ENCODE data around the gene SLC6A6.

DNA sequence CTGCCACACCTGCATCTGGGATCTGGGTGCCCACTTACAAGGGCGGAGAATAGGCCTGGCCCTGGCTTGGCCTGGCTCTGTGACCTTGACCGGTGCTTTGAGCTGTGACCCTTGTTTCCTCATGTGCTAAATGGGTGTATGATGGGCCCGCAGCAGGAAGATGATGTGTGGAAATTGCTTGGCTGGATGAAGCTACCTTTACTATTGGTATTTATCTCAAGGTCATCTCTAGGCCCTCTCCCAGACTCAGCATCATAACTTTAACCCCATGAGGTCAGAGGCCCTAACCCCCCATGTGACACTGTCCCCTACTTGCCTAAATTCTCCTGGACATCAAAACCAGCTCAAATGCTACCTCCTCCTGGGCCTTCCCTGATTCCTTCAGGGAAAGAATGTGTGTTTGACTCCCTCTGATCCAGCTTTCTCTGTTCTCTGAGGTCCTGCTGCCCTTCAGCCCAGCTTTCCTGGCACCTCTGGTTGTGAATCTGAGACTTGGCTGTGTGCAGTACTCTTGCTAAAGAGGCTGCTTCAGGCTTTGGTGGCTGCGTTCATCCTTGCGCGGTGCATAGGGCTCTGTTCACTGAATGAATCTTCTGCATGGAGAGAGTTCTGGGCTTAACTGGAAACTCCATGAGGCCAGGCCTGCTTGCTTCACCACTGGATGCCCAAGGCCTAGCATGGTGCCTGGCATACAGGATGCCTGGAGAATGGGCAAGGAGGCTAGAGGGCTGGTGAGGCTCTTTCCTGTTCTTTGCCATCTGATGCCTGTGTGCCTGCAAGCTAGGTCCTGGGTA is 25.2 kb upstream of the SLC6A6 start:
- TF ChIP-seq CTCF (conservative IDR thresholded peaks at IDR 0.05 in 1 of 2, IDR thresholded peaks at IDR 0.05 in 1 of 2; ENCODE audit: low read depth in 1 of 2, low read length in 2 of 2): no peak
- TF ChIP-seq EZH2 (IDR thresholded peaks at IDR 0.05; ENCODE audit: low read length, missing control alignments): no peak
